Endothelial cell of umbilical vein (primary cell): ENCODE data around the gene ABCB7.
"Not testable (repeated sequence)": the region's sequence is repeated elsewhere in the genome, so short reads cannot be mapped to it uniquely, and the experiment has no call there.

Experiments used
- CTCF ChIP-seq, 2 donors: IDR thresholded peaks; 1 replicate in 1 of 2; 2 replicates in 1 of 2; pipeline ENCODE4 v1.5.1; 2011; ENCODE audit warnings: low read length in 2 of 2, mild to moderate bottlenecking in 2 of 2, moderate library complexity in 2 of 2, control low read depth in 1 of 2, inconsistent platforms in 1 of 2, low read depth in 1 of 2; ENCODE audit not compliant: insufficient read depth in 1 of 2; ENCODE audit errors: extremely low read depth in 1 of 2
- EZH2 ChIP-seq: IDR thresholded peaks from 2 replicates; pipeline ENCODE4 v1.6.1; 2012; ENCODE audit warnings: borderline replicate concordance, low read depth, mild to moderate bottlenecking, moderate library complexity, low read length, inconsistent platforms; ENCODE audit not compliant: severe bottlenecking
- FOS ChIP-seq: IDR thresholded peaks from 2 replicates; pipeline ENCODE4 v1.6.1; 2011; ENCODE audit warnings: mild to moderate bottlenecking, low read length, moderate library complexity, borderline replicate concordance; ENCODE audit not compliant: insufficient read depth
- GATA2 ChIP-seq: IDR thresholded peaks from 2 replicates; pipeline ENCODE4 v1.7.0; 2011; ENCODE audit warnings: low read depth, mild to moderate bottlenecking, moderate library complexity, mixed read lengths, low read length; ENCODE audit not compliant: insufficient read length, insufficient read depth
- JUN ChIP-seq: IDR thresholded peaks from 2 replicates; pipeline ENCODE4 v1.6.1; 2011; ENCODE audit warnings: borderline replicate concordance, low read depth; ENCODE audit not compliant: insufficient read length, insufficient read depth
- MAX ChIP-seq: IDR thresholded peaks from 2 replicates; pipeline ENCODE4 v1.6.1; 2011; ENCODE audit not compliant: insufficient read depth, insufficient read length
- MYC ChIP-seq: IDR thresholded peaks from one replicate; pipeline ENCODE4 v1.6.1; 2011; ENCODE audit warnings: mild to moderate bottlenecking, low read depth, low read length
- POLR2A ChIP-seq: IDR thresholded peaks from 2 replicates; pipeline ENCODE4 v1.6.1; 2012; ENCODE audit warnings: low read depth, mild to moderate bottlenecking, control low read depth, low read length
- POLR2AphosphoS5 ChIP-seq: IDR thresholded peaks from 2 replicates; pipeline ENCODE4 v1.6.1; 2012; ENCODE audit warnings: low read depth, mild to moderate bottlenecking, control low read depth, low read length, moderate library complexity; ENCODE audit not compliant: insufficient read depth

GRCh38 chrX:75179536-75180293, 23.6 kb upstream of the ABCB7 start:
- TF ChIP-seq EZH2; POLR2A; CTCF (IDR thresholded peaks at IDR 0.05; ENCODE audit: extremely low read depth in 1 of 2, insufficient read depth in 1 of 2, low read depth in 1 of 2, low read length in 2 of 2); POLR2AphosphoS5; FOS; MYC; JUN; GATA2; MAX: not testable (repeated sequence)
